Frontal cortex (tissue), 4 donors: Measurements from ENCODE around the gene HOXB5. TPM values are rescaled to one million over a fixed set of nuclear protein-coding genes. Genes with fewer than 3 reads are reported as not detected.

Source experiments
- DNase-seq, 2 donors: peaks; one replicate each; pipeline ENCODE4 v3.0.0; 2012; ENCODE audit warnings: low spot score in 2 of 2
- FAIRE-seq: peaks from 2 replicates; lab custom pipeline; 2012; peaks lifted over from hg19 to GRCh38; lab: Jason Lieb, UNC
- total RNA-seq: library from RNA; depleted of rRNA; stranded (reverse); fragments of >200 nt; gene quantifications from one replicate; pipeline ENCODE4 v1.2.3, GENCODE V29; 2014
- donor health status: control.
- donor health status: control.
- donor health status: control.

HOXB5 gene
- total RNA-seq: not detected

GRCh38 chr17:48593126-48593829, at the start of gene HOXB5:
Gene HOXB5, minus strand, starts transcription at chr17:48593779. Its CDS starts 97 bp downstream, at chr17:48593682.
- FAIRE-seq: no peak
- no peak for DNase-seq

- FAIRE-seq (no peak), DNase-seq (no peak)
Measured at GRCh38 chr17:48642843-48643696, 49.5 kb upstream of the HOXB5 start.

- DNase-seq (no peak), FAIRE-seq (no peak)
Measured at GRCh38 chr17:48642059-48642842, 48.7 kb upstream of the HOXB5 start.

GRCh38 chr17:48641541-48642058, 48.0 kb upstream of the HOXB5 start:
- DNase-seq (no peak), FAIRE-seq (no peak)

GRCh38 chr17:48640858-48641180, 47.2 kb upstream of the HOXB5 start:
- DNase-seq: no peak
- FAIRE-seq: no peak

- FAIRE-seq (no peak), DNase-seq (no peak)
Measured at GRCh38 chr17:48639982-48640857, 46.6 kb upstream of the HOXB5 start.

- DNase-seq (no peak), FAIRE-seq (no peak)
Measured at GRCh38 chr17:48639136-48639535, 45.6 kb upstream of the HOXB5 start.

GRCh38 chr17:48637323-48638260, 44.0 kb upstream of the HOXB5 start:
- FAIRE-seq (no peak), DNase-seq (no peak)

GRCh38 chr17:48636177-48637018, 42.8 kb upstream of the HOXB5 start:
- FAIRE-seq (no peak), DNase-seq (no peak)

GRCh38 chr17:48634493-48635208, 41.1 kb upstream of the HOXB5 start:
- FAIRE-seq: no peak
- no peak for DNase-seq

- DNase-seq (no peak), FAIRE-seq (no peak)
Measured at GRCh38 chr17:48633266-48633677, 39.7 kb upstream of the HOXB5 start.

GRCh38 chr17:48632579-48633265, 39.1 kb upstream of the HOXB5 start:
- FAIRE-seq (no peak), DNase-seq (no peak)

- FAIRE-seq (no peak), DNase-seq (no peak)
Measured at GRCh38 chr17:48631693-48632578, 38.4 kb upstream of the HOXB5 start.

GRCh38 chr17:48630925-48631692, 37.5 kb upstream of the HOXB5 start:
- no peak for FAIRE-seq
- no peak for DNase-seq
